ENCODE data around the gene CCNL2. TPM values are rescaled to one million over a fixed set of nuclear protein-coding genes. Genes with fewer than 3 reads are reported as not detected.
"Not testable (repeated sequence)": the region's sequence is repeated elsewhere in the genome, so short reads cannot be mapped to it uniquely, and the experiment has no call there.

The CCNL2 gene
- total RNA-seq, 1 donor from 2014 or later, result 57.9 TPM

DNA sequence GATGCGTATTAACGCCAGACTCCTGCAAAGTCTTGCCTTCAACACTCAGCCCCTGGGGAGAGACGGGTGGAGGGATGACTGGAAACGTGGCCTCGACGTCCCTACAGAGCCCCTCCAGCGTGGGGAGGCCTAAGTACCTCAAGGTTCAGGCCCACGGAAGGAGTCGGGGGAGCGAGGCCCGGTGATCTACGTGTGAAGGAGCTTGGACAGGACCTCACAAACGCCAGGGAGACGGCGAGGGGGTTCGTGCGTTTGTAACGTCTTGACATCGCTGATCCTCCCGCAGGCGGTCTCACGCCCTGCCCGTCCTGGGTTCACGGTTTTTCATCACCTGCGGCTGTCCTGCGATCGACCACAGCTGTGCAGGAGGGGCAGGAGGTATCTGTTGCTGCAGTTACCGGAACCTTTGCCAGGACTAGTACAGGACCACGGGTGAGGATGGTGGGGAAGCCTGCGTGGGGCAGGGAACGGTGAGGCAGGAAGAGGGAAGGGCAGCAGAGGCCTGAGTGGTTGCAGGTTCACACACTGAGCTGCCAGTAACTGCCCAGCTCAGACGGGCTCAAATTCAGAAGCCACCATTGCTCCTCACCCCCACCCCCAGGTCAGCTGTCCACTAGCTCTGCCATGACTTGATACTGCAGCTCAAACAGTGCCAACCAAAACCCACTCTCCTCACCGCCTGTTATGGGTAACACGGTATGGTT, 889 bp upstream of the CCNL2 start:
- peak; percentile 33 to 37 for DNase-seq (ENCODE audit: low read depth in 2 of 2)

DNA sequence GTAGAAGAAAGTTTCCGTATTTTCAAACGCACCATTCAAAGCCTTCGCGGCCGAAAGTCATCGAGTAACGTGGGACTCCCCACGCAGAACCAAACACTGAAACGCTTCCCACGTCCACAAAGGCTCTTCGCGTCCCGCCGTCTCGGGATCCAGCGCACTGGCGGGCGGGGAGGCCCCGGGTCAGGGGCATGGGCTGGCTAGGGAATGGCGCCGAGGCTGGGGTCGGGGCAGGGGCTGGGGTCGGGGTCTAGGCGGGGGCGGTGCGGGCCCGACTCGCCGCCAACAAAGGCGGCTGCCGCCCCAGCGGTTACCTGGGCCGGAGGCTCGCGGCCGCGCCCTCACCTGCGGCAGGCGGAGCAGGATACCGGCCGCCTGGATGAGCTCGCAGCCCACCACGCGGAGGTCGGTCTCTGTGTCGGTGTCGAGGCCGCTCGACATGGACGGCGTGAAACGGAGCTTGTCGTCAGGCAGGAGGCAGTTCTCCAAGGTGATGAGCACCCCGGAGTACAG, 403 bp downstream of the CCNL2 start:
- no peak for DNase-seq (ENCODE audit: low read depth in 2 of 2)

DNA sequence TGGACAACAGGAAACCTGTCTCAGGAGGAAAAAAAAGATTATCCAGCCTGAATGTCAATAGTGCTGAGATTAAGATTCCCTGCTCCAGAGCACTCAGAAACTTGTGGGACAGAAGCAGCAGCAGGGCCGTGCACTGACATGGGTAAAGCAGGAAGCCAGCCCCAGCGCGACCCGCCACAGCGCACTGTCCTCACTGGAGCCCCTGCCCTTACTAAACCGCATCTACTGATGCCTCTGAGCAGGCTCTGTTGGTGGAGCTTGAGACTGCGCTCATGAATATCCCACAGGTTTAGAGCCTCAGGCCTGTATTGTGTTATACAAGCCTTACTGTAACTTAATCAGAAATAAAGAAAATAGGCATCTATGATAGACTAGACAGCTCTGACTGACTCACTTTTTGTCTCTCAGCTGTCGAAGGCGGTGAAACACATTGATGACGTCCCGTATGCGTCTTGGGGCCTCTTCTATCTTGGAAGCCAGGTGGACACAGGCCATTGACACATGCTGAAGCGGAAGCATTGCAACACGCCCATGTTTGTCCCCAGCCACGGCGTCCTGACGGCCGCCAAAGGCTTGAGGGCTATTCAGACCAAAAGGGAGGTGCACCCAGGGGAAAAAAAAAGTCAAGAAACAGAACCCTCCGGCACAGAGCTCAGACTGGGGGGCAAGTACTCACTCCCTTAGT, 1.2 kb downstream of the CCNL2 start:
- peak; percentile 33 to 69 for DNase-seq (ENCODE audit: low read depth in 2 of 2)

DNA sequence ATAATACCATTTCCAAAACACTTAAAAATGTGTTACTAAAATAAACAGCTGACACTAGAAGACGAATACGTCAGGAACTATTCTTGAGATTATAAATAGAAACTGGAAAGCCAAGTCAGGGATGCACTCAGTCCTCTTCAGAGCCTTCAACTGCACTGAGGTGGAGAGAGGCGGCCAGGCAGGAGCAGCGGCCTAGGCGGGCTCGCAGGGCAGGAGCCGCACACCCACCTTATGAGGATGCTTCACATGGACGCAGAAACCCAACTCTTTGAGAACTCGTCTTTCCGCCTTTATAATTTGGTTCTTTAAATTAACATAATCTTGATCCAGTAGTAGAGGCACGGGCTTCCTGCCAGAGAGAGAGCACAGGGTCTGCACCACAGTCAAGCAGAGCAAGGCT, 4.0 kb downstream of the CCNL2 start:
- no peak for DNase-seq (ENCODE audit: low read depth in 2 of 2)

DNA sequence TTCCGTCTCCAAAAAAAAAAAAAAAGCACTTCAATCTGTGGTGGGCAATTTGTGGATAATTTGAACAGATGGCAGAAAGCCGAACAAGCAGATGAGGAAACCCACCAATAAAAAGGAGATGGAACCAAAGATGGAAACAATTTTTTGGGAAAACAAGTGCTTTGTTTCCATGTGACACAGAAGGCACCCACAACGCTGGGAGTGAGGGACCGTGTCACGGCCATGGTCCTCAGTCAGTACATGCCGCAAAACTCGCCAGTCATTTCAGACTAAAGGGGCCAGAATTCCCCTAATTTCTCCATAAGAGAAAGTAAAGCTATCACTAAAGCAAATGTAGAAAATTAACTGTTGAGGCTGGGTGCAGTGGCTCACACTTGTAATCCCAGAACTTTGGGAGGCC, 5.0 kb downstream of the CCNL2 start:
- DNase-seq (ENCODE audit: low read depth in 2 of 2), result no peak

DNA sequence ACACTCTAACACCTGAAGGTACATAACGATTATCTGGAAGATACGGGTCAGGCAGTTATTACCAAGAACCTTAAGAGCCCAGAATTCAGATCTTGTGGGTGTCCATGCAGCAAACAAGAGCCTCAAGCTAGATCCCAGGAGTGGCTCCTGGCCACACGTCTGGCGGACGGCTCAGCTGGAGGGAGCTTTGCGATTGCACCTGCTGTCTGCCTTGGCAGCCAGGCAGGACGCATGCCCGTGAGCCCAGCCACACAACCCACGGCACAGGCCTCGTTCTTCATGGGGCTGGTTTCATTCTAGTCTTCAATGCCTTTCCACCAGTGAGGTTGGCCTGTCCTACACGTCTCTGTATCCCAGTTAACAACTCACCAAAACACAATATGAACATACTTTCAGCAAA, 5.7 kb downstream of the CCNL2 start:
- DNase-seq (ENCODE audit: low read depth in 2 of 2), result no peak

DNA sequence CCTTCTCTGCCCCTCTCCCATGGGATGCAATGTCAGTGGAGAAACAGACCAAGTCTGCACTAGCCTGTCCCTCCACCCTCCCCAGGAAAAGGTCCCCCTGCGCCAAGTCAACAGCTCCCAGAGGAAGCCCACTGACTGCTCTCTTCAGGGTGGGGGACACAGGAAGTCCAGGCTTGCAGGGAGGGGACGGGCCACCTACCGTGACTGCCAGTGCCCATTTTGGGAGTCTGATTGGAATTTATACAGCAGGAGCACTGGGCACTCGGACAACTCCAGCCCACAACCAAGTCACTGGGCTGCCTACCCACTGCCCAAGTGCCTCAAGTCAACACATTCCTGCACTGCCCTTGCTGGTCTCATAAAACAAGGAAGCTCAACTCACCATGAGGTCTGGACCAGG, 6.1 kb downstream of the CCNL2 start:
- no peak for DNase-seq (ENCODE audit: low read depth in 2 of 2)

DNA sequence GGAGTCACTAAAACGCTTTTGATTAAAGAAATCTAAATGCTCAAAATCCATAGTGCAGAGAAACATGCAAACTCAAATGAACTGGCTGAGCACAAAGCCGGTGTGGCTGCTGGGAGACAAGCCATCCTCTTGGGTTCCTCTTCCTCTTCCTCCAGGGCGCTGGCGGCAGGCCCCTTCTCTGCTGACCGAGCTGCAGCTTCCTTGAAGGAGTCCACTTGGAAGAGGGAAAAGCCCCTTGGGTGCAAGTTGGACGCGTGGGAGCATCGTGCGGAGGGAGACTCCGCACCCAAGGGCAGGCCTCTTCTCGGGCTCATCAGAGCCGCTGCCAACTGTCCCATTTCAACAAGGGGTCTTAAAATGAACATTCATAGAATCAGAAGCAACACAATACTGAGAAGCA, 7.9 kb downstream of the CCNL2 start:
- DNase-seq (ENCODE audit: low read depth in 2 of 2), result no peak

DNA sequence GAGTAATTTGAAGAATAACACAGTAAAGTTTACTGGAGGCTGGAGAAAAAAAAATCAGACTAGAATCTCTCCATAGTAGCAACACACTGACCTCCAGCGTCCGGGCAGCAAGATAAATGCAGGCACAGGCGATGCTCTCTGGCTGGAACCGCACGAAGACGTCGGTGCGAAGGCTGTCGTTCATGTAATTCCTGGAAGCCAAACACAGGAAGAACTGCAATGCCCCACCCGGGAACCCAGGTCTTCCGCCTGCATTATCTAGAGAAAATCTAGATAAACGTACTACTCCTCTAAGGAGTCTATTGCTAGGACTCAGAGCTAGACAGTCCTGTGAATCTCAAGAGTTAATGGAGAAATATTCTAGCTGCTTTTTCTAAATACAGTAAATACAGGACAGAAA, 8.5 kb downstream of the CCNL2 start:
- DNase-seq (ENCODE audit: low read depth in 2 of 2), result no peak

DNA sequence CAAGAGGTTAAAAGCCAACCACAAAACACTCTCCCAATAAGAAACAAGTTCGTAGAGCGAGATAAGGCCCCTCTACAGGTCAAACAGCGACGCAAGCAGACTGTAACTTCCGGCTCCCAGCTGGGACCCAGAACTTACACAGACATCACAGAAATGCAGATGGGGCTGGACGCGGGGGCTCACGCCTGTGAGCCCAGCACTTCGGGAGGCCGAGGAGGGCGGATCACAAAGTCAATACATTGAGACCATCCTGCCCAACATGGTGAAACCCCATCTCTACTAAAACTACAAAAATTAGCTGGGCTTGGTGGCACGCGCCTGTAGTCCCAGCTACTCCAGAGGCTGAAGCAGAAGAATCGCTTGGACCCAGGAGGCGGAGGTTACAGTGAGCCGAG, 11.1 kb downstream of the CCNL2 start:
- no peak for DNase-seq (ENCODE audit: low read depth in 2 of 2)

DNA sequence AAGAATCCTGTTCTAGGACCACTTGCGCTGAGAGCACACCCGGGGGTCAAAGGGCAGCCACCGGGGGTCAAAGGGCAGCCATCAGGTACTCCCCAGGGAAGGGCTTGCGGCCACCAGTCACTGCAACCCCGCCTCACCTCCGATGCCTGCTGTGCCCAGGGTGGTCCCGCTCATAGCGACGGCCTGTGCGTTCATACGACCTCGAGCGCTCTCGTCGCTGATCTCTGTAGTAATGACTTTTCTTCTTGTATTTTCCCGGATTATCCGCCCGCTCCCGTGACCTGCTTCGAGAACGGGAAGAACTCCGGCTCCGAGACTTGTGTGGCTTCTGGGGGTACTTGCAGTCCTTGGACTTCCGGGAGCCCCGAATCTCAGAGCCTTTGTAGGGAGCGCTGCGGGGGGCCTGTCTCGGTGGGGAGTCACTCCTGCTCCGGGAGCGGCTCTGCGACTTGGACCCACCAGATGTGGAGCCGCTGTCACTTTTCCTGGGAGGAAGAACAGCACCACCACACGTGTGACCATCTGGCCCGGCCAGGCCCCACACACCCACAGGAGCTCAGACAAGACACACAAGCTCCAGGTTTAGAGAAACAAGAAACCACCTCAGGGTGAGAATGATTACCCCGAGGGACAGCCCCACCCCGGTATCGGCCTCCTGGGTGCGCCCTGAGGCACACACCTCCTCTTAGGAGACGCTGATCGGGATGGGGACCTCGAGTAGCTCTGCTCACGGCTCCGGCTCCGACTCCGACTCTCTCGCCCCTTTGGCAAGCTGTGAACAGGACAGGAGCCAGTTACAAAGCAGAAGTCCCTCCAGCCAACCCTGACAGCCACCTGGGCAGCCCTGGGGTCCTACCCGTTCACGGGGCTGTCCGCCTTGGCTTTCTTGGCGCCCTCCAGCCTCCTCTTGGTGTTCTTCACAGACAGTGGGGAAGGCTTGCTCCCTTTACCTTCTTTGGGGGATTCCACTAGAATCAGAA, 11.7 kb downstream of the CCNL2 start:
- no peak for DNase-seq (ENCODE audit: low read depth in 2 of 2)

DNA sequence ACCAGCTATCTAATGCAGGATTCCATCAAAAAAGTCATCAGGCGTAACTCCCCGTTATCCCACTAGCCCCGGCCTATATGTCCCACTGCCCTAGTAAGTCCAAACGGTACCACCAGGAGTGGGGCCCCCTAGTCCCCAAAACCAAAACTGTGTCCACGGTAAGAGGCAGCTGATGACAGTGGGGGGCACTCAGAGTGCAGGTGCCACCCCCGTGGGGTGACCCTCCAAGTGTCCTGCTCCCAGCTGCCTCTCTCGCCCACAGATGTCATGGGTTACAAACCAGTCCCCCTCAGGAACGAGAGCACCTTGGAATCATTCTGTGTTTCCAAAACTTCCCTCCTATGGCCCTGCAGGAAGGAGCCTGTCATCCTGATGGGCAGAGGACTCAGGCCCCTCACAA, 13.2 kb downstream of the CCNL2 start:
- DNase-seq (ENCODE audit: low read depth in 2 of 2), result no peak

DNA sequence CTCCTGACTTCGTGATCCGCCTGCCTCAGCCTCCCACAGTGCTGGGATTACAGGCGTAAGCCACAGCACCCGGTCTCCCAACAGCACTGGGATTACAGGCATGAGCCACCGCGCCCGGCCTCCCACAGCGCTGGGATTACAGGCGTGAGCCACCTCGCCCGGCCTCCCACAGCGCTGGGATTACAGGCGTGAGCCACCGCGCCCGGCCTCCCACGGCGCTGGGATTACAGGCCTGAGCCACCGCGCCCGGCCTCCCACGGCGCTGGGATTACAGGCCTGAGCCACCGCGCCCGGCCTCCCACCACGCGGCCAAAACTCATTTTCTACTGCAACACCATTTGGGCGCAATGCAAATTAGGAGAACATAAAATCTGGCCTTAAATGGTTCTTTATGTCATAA, 13.8 kb downstream of the CCNL2 start:
- not testable (repeated sequence) for DNase-seq (ENCODE audit: low read depth in 2 of 2)

DNA sequence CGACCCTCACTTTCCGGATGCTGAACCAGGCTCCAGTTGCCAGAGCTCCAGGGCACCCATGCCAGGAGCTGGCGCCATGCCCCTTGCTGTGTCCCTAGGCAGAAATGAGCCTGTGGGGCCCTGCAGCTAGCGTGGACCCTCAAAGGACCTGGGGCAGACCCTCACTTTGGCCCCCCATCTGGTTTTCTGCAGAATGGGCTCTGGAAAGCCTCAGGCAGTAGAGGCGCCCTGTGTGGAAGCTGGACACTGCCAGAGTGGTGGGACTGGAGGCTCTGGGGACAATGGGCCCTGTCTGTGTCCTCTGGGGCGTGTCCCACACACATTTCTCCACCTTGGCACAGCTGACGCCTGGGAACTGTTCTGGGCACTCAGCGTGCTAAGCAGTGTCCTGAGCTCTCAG, 17.8 kb downstream of the CCNL2 start:
- DNase-seq (ENCODE audit: low read depth in 2 of 2), result no peak

DNA sequence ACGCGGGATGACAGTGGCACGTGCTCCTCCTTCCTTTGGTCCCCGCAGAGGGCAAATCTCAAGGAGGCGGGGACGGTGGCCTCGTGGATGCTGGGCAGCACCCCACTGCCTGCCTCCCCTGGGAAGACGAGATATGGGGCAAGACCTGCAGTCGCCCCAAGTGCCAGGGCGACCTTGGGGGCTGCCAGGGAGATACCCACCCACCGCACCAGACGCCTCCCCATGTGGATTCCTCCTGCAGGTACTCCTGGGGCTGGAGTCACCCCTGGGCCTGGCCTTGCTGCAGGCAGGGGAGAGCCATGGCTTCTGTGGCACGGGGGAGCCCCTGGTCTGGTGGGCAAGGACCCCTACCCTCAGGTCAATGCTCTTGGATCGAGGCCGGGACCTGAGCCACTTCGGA, 18.3 kb downstream of the CCNL2 start:
- no peak for DNase-seq (ENCODE audit: low read depth in 2 of 2)

DNA sequence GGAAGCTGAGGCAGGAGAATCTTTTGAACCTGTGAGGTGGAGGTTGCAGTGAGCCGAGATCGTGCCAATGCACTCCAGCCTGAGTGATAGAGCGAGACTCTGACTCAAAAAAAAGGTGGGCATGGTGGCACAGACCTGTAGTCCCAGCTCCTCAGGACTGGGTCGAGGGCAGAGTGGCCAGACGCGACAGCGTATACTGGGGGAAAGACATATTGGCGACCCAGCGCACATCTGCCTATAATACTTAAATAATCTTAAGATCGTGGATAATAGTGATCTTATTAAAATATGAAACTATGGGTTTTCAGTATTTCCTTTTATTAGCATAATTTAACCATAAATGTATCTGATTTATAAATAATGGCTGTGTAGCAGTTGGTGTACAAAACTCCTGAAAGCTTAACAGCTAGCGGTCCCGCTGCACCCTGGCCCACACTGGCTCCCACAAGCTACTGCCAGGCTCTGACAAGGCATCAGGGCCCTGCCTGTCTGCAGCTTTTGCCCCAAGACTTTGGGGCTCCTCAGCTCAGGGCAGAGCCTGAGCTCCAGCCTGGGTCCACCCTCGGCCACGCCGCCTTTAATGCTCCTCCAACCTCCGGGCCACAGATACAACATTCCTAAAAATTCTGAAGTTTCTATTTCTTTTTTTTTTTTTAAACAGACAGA, 21.5 kb downstream of the CCNL2 start:
- DNase-seq (ENCODE audit: low read depth in 2 of 2), result no peak

DNA sequence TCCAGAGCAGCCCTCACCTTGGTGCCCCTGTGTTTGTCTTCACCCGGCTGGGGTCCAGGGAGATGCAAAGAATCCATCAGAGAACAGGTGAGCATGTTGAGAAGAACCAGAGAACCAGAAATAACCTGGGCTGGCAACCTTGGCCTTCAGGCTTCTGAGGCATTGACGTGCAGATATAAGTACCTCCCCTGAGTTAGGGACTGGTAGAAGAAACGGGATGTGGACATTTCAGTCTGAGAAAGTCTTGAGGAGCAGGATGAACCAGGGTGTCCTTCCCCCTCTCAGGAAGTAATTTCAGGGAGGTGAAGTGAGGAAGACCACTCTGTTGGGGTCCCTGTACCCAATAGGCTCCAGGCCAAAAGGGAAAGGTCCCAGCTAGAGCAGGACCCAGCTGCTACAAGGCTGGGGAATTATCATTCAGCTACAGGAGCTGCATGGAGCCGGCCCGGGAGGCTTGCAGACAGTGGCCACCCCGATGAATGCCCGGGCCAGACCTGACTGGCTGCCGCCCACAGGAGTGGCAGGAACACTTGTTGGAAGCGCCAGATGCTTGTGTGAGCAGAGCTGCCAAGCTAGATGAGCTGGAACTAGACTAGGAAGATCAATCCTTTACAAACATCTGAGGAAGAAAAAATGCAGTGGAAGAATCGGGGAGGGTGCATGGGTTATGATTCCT, 22.4 kb downstream of the CCNL2 start:
- DNase-seq (ENCODE audit: low read depth in 2 of 2), result no peak

DNA sequence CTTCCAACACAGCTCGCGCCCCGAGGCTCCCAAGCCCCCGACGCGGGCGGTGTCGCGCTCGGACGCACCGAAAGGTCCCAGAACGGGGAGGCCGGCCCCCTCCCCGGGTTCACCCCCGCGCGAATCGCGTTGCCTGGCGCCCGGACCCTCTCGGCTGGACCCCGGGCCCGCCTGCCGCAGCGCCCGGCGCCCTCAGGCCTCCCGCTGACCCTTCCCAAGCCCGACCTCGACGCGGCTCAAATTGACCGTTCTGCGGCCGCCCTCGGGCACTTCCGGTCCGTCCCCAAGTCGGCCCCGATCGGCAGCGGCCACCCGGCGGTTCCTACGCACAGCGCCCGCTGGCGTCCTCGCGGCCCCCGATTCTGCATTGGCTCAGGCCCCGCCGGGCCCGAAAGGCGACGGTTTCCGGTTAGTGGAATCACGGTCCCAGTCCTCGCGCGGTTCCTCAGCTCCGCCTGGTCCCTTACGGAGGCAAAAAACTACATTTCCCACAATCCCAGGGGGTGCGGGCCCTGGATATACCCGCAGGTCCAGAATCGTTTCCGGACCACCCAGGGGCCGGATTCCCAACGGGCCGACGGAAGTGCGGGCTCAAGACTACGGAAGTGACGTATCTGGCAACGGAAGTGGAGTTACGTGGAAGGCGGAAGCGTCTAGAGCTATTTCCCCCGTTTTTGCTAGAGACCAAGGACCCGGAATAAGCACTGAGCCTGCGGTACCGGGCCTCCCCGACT, 24.0 kb downstream of the CCNL2 start, which contains the start of gene AURKAIP1:
Gene AURKAIP1 (minus strand): TSS at position 279 of the 734 bp plus-strand sequence. CDS start 451 bp downstream, outside the sequence.
- peak; percentile 100 for DNase-seq (ENCODE audit: low read depth in 2 of 2)

DNA sequence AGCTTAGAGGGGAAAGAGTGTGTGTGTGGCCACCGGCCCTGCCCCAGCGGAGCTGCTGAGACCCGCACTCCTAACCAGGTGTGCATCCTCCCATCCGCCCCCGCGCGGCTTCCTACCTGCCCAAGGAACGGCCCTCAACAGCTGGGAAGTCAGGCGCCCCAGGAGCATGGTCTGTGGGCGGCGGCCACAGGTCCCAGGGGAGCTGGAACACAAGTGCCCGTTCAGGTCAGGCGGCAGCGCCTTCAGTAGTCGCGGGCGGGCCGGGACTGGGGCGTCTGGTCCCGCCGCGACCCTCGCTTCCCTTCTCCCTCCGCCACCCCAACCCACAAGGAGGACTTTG, 24.6 kb downstream of the CCNL2 start:
- no peak for DNase-seq (ENCODE audit: low read depth in 2 of 2)
